B cell (primary cell): Measurements from ENCODE around the gene RAD51B. TPM values are rescaled to one million over a fixed set of nuclear protein-coding genes. Genes with fewer than 3 reads are reported as not detected.

Source experiments
- ATAC-seq: fragments of 200-7000 bp; cut with Tn5 transposase; one replicate; pipeline ENCODE4 v1.10.0; 2021; ENCODE audit warnings: low read depth, mild to moderate bottlenecking, moderate number of reproducible peaks, moderate library complexity
- CTCF ChIA-PET: fragments of 350-600 bp; sonication (Branson Sonifier 250); formaldehyde crosslinking; loops from one replicate; lab custom pipeline; 2021; ENCODE audit warnings: antibody characterized with exemption, inconsistent platforms; lab: Charles Lee
- POLR2A ChIA-PET: fragments of 350-600 bp; sonication (Branson Sonifier 250); formaldehyde crosslinking; loops from one replicate; lab custom pipeline; 2021; ENCODE audit warnings: antibody characterized with exemption; lab: Charles Lee
- DNase-seq: peaks from one replicate; pipeline ENCODE4 v3.0.0; 2013
- H2AFZ ChIP-seq: 2 replicates; pipeline ENCODE4 v1.6.1; 2012; ENCODE audit warnings: mild to moderate bottlenecking, low read depth, low read length; ENCODE audit not compliant: insufficient read depth, poor library complexity, severe bottlenecking
- H3K27ac ChIP-seq, 2 donors: 1 replicate in 1 of 2; 2 replicates in 1 of 2; pipeline ENCODE4 v1.5.1; 2012 to 2013; ENCODE audit warnings: low read length in 2 of 2, mild to moderate bottlenecking in 2 of 2, moderate library complexity in 1 of 2
- H3K27me3 ChIP-seq, 4 experiments: fragments of 200-600 bp in 1 of 4; sonication (generic) in 1 of 4; replicated peaks in 1 of 4; 1 replicate in 2 of 4; 2 replicates in 2 of 4; pipeline versions ENCODE4 v1.6.1 to v1.7.0; 2013 to 2016; ENCODE audit warnings: low read length in 3 of 4, mild to moderate bottlenecking in 2 of 4, mixed read lengths in 1 of 4, moderate library complexity in 1 of 4; ENCODE audit not compliant: insufficient read depth in 4 of 4, control insufficient read depth in 3 of 4; ENCODE audit errors: control extremely low read depth in 1 of 4
- H3K36me3 ChIP-seq, 2 experiments: replicated peaks in 1 of 2; 1 replicate in 1 of 2; 2 replicates in 1 of 2; pipeline versions ENCODE4 v1.6.1 to v1.7.1; 2013; ENCODE audit warnings: low read length in 1 of 2; ENCODE audit not compliant: insufficient read depth in 2 of 2, control insufficient read depth in 1 of 2; ENCODE audit errors: control extremely low read depth in 1 of 2, extremely low read depth in 1 of 2
- H3K4me1 ChIP-seq, 2 donors: fragments of 200-600 bp in 1 of 2; sonication (generic) in 1 of 2; 1 replicate in 1 of 2; 2 replicates in 1 of 2; pipeline versions ENCODE4 v1.5.1 to v1.6.1; 2013 to 2017; ENCODE audit warnings: low read length in 2 of 2; ENCODE audit not compliant: control insufficient read depth in 2 of 2, insufficient read depth in 2 of 2
- H3K4me2 ChIP-seq: replicated peaks from 2 replicates; pipeline ENCODE3; 2012; ENCODE audit warnings: mild to moderate bottlenecking, low read depth, low read length; ENCODE audit not compliant: poor library complexity, severe bottlenecking
- H3K4me3 ChIP-seq, 5 experiments: fragments of 200-600 bp in 1 of 5; sonication (generic) in 1 of 5; 1 replicate in 3 of 5; 2 replicates in 2 of 5; pipeline versions ENCODE4 v1.5.1 to v1.7.0; 2011 to 2016; ENCODE audit warnings: low read length in 4 of 5, mild to moderate bottlenecking in 4 of 5, low read depth in 2 of 5, control low read depth in 1 of 5, moderate library complexity in 1 of 5; ENCODE audit not compliant: insufficient read depth in 1 of 5; ENCODE audit errors: control extremely low read depth in 1 of 5, extremely low read depth in 1 of 5
- H3K79me2 ChIP-seq: fragments of 200-600 bp; sonication (generic); one replicate; pipeline ENCODE4 v1.6.0; 2016; ENCODE audit warnings: low read length; ENCODE audit not compliant: control insufficient read depth, insufficient read depth
- H3K9ac ChIP-seq: fragments of 200-600 bp; sonication (generic); 2 replicates; pipeline ENCODE4 v1.6.1; 2017; ENCODE audit warnings: mild to moderate bottlenecking, low read length, moderate library complexity
- H3K9me3 ChIP-seq, 3 donors: one replicate each; pipeline versions ENCODE4 v1.6.1 to v1.7.1; 2013; ENCODE audit warnings: low read length in 2 of 3; ENCODE audit not compliant: control insufficient read depth in 2 of 3, insufficient read depth in 1 of 3; ENCODE audit errors: control extremely low read depth in 1 of 3
- H4K20me1 ChIP-seq: 2 replicates; pipeline ENCODE4 v1.6.0; 2012; ENCODE audit warnings: mild to moderate bottlenecking, low read length; ENCODE audit not compliant: insufficient read depth, control insufficient read depth, poor library complexity, severe bottlenecking
- H3K27ac Mint-ChIP-seq: one replicate; pipeline ENCODE4 v1.8.0; 2021; ENCODE audit warnings: mixed read lengths
- H3K27me3 Mint-ChIP-seq: one replicate; pipeline ENCODE4 v1.8.0; 2021; ENCODE audit warnings: mixed read lengths
- H3K4me1 Mint-ChIP-seq: one replicate; pipeline ENCODE4 v1.8.0; 2021; ENCODE audit warnings: mixed read lengths
- H3K4me3 Mint-ChIP-seq: one replicate; pipeline ENCODE4 v1.8.0; 2021; ENCODE audit warnings: mixed read lengths
- H3K9me3 Mint-ChIP-seq: one replicate; pipeline ENCODE4 v1.8.0; 2022; ENCODE audit warnings: mixed read lengths; ENCODE audit not compliant: insufficient read depth
- CTCF ChIP-seq: fragments of 200-600 bp; IDR thresholded peaks from one replicate; pipeline ENCODE4 v1.8.0; 2022; ENCODE audit warnings: antibody characterized with exemption, mild to moderate bottlenecking
- EZH2 ChIP-seq: IDR thresholded peaks from 2 replicates; pipeline ENCODE4 v1.6.1; 2012; ENCODE audit warnings: borderline replicate concordance, low read depth, mild to moderate bottlenecking, moderate library complexity, low read length; ENCODE audit not compliant: insufficient read depth, poor library complexity, severe bottlenecking
- WGBS: methylation state at CpG from one replicate; pipeline ENCODE4 v1.1.5; 2013; ENCODE audit warnings: missing lambda C conversion rate; ENCODE audit not compliant: insufficient coverage; 5-methylcytosine and 5-hydroxymethylcytosine counted together
- intact Hi-C: fragments of 100-400 bp; cut with micrococcal nuclease; formaldehyde crosslinking; loops from one replicate; pipeline ENCODE4 v1.10.0; 2022
- polyA plus RNA-seq: library from polyadenylated mRNA; depleted of rRNA; stranded (reverse); fragments of >200 nt; gene quantifications from 2 replicates; pipeline ENCODE4 v1.2.3, GENCODE V29; 2012
- total RNA-seq, 2 donors: library from RNA; stranded (reverse); fragments of 120-200 nt in 1 of 2; gene quantifications; 1 replicate in 1 of 2; 2 replicates in 1 of 2; pipeline versions ENCODE4 v1.2.3 to v1.2.4, GENCODE V29; 2013 to 2022

RAD51B gene
- total and polyA plus RNA-seq, 2 donors (not counting 1 experiment from before 2014, with no cell fraction given), result 6.5 to 60.6 TPM

GRCh38 chr14:68704736-68705720 is 885.4 kb downstream of the RAD51B start:
- Histone ChIP-seq H3K9ac (no peak overlapping the region), H3K27ac (no peak overlapping the region), H3K9me3 (peaks cover 0 to 8% (median 5%) of the 10 kb centered on the region in 3 donors), H3K4me3 (no peak overlapping the region), H3K27me3 (no peaks in the 10 kb centered on the region), H3K36me3 (no peaks in the 10 kb centered on the region), H3K4me2 (no peak overlapping the region), H3K79me2 (no peaks in the 10 kb centered on the region), H4K20me1 (no peaks in the 10 kb centered on the region), H3K4me1 (peaks cover 0 to 4% of the 10 kb centered on the region in 2 donors), H2AFZ (no peak overlapping the region)
- Mint-ChIP-seq H3K4me1 (peaks cover 5% of the 10 kb centered on the region), H3K4me3 (no peak overlapping the region), H3K9me3 (no peaks in the 10 kb centered on the region), H3K27ac (no peak overlapping the region), H3K27me3 (no peaks in the 10 kb centered on the region)
- ATAC-seq (no peak), DNase-seq (no peak)
- ChIA-PET POLR2A (no interaction called here), CTCF (no interaction called here)
- intact Hi-C loops, result no loop called here
- 95% methylated on average over 15 of the region's 16 CpGs for WGBS
- no peak for TF ChIP-seq CTCF
- TF ChIP-seq EZH2, result no peak

GRCh38 chr14:68705741-68706283 is 886.2 kb downstream of the RAD51B start:
- no peaks in the 10 kb centered on the region for H4K20me1 ChIP-seq
- H3K9me3 ChIP-seq, result peaks cover 0 to 4% (median under 1%) of the 10 kb centered on the region in 3 donors
- H3K36me3 ChIP-seq, result no peaks in the 10 kb centered on the region
- H3K27ac ChIP-seq, result no peak overlapping the region
- TF ChIP-seq EZH2 (no peak), CTCF (no peak)
- no peak overlapping the region for H2AFZ ChIP-seq
- no peak for DNase-seq
- no peaks in the 10 kb centered on the region for H3K79me2 ChIP-seq
- intact Hi-C loops, result no loop called here
- no peak overlapping the region for H3K4me3 ChIP-seq
- H3K27me3 ChIP-seq, result no peaks in the 10 kb centered on the region
- peaks cover 0 to 4% of the 10 kb centered on the region in 2 donors for H3K4me1 ChIP-seq
- no peak overlapping the region for H3K4me2 ChIP-seq
- ChIA-PET POLR2A (no interaction called here), CTCF (no interaction called here)
- H3K9ac ChIP-seq, result no peak overlapping the region
- Mint-ChIP-seq H3K27ac (no peak overlapping the region), H3K27me3 (no peaks in the 10 kb centered on the region), H3K9me3 (no peaks in the 10 kb centered on the region), H3K4me3 (no peak overlapping the region), H3K4me1 (peaks cover 5% of the 10 kb centered on the region)
- ATAC-seq, result no peak
- WGBS, result 96% methylated on average over 10 of the region's 10 CpGs
